ENCODE measurements around the gene TCFL5.

DNA sequence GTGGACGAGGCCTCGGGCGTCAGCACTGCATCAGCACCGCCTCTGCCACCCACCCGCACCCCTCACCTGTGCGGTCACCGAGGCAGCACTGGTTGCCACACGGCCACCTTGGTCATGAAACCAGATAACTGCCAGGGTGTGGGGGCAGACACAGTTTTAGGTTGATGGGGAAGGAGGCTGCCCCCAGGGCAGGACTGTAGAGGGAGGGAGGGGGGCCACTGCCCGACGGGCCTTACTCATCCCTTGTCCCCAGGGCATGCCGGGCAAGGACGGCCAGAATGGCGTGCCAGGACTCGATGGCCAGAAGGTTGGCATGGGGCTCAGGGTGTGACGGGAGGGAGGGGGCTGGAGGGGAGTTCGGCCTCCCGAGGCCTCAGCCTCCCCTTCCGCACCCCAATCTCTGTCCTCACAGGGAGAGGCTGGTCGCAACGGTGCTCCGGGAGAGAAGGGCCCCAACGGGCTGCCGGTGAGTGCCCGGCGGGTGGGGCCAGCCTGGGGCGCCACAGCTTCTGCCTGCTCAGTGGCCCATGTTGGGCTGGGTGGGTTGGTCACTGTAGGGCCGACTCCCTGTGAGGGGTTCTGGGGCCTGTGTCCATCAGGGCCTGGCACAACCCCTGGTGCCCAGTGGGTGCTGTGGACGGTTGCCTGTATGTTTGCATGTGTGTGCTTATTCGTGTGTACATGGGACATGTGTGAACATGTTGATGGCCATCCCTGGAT is 33.0 kb downstream of the TCFL5 start:
- no peak for TF ChIP-seq POLR2AphosphoS5 (IDR thresholded peaks at IDR 0.05)
- TF ChIP-seq, protein P1, sequence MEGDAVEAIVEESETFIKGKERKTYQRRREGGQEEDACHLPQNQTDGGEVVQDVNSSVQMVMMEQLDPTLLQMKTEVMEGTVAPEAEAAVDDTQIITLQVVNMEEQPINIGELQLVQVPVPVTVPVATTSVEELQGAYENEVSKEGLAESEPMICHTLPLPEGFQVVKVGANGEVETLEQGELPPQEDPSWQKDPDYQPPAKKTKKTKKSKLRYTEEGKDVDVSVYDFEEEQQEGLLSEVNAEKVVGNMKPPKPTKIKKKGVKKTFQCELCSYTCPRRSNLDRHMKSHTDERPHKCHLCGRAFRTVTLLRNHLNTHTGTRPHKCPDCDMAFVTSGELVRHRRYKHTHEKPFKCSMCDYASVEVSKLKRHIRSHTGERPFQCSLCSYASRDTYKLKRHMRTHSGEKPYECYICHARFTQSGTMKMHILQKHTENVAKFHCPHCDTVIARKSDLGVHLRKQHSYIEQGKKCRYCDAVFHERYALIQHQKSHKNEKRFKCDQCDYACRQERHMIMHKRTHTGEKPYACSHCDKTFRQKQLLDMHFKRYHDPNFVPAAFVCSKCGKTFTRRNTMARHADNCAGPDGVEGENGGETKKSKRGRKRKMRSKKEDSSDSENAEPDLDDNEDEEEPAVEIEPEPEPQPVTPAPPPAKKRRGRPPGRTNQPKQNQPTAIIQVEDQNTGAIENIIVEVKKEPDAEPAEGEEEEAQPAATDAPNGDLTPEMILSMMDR (IDR thresholded peaks at IDR 0.05): no peak
- no peak for TF ChIP-seq EP300 (IDR thresholded peaks at IDR 0.05)
- TF ChIP-seq POLR2A (IDR thresholded peaks at IDR 0.05): no peak
